CD4-positive, alpha-beta T cell treated with Interleukin-1 beta for 1 hour (primary cell): ENCODE data around the gene ASB5.
"Not testable (repeated sequence)": the region's sequence is repeated elsewhere in the genome, so short reads cannot be mapped to it uniquely, and the experiment has no call there.

Source experiments
- DNase-seq, 2 donors: peaks; one replicate each; pipeline ENCODE4 v3.0.0-alpha.2; 2020 to 2022

Gene ASB5

GRCh38 chr4:176268963-176269362 lies at the start of gene ASB5:
ASB5 (minus strand) TSS chr4:176269222; CDS start chr4:176269108, 114 bp downstream.
- no peak for DNase-seq

DNA sequence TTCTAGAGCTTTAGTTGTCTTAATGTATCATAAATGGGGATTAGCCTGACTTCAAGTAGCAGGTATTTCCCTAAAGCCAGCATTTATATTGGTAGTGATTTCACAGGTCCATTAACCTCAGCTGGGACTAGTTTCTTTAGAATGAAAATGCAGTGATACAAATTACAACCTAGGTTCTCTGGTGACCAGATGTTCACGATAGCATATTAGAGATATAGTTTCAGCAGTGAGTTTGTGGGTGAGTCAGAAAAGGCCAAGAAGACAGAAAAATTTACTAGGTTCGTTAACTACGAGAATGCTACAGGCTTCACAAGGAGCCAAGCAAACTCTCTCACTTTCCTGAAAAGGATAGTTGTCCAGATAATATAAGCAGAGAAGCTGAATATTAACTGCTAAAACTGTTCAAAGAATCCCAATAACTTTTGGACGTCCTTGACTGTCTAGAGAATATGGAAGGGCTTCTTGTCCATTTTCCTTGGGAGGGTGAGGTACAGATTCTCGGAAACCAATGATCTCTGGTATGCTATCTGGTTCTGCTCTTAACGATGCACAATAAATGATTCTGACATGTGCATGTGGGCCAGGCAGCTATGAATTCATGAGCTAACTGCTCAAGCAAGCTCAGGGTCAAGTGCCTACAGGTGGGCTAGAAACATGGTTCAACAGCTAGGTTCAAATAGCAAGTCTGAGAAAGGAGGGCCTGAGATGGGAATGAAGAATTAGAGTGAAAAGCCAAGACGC lies 44.7 kb upstream of the ASB5 start:
- DNase-seq: no peak

- DNase-seq: no peak
These were observed 40.8 kb upstream of the ASB5 start for GRCh38 chr4:176309772-176310171.

GRCh38 chr4:176309046-176309445 lies 40.0 kb upstream of the ASB5 start:
- no peak for DNase-seq

GRCh38 chr4:176308441-176308840 lies 39.4 kb upstream of the ASB5 start:
- DNase-seq: no peak

DNA sequence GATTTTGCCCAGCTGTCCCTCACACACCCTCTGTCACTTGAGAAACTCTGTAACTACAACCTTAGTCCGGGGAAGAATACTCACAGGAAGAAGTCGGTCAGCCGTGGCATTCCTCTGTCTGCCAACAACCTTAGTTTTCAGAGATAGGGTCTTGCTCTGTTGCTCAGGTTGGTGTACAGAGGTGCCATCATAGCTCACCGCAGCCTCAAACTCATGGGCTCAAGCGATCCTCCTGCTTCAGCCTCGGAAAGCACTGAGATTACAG lies 38.6 kb upstream of the ASB5 start:
- DNase-seq: no peak

DNA sequence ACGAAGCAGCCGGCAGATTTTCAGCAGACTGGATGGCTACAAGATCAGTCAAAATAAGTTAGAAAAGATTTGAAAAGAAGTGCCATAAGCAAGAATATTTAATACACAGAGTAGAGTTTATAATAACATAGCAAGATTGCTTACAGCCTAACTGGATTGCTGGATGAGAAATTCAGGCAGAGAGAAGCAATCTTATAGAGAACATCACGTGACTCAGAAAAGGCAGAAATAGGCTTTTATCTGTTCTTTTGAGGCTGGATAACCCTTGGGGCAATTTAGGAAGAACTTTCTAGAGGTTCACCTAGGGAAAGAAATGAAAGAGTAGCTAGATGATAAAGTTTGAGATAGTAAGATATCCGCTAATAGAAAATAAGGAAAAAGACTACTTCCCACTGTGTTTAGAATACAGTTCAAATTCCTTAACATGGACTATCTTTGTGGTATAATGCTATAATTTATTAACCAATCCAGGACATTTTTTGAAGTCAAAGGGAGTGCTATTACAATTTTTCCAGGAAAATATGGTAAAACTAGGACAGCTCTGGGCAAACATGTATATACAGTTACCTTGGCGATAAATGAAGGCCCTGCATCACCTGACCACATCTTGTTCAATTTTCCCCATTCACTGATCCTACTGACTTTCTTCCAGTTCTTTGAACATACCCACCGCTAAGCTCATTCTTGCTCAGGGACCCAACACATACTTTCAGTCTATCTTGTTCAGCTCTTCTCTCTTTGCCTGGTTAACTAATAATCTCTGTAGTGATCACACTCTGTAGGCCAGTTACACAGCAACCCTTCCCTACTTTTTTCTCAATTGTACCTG lies 38.0 kb upstream of the ASB5 start:
- no peak for DNase-seq

- no peak for DNase-seq
These were observed 34.9 kb upstream of the ASB5 start for GRCh38 chr4:176303938-176304337.

DNA sequence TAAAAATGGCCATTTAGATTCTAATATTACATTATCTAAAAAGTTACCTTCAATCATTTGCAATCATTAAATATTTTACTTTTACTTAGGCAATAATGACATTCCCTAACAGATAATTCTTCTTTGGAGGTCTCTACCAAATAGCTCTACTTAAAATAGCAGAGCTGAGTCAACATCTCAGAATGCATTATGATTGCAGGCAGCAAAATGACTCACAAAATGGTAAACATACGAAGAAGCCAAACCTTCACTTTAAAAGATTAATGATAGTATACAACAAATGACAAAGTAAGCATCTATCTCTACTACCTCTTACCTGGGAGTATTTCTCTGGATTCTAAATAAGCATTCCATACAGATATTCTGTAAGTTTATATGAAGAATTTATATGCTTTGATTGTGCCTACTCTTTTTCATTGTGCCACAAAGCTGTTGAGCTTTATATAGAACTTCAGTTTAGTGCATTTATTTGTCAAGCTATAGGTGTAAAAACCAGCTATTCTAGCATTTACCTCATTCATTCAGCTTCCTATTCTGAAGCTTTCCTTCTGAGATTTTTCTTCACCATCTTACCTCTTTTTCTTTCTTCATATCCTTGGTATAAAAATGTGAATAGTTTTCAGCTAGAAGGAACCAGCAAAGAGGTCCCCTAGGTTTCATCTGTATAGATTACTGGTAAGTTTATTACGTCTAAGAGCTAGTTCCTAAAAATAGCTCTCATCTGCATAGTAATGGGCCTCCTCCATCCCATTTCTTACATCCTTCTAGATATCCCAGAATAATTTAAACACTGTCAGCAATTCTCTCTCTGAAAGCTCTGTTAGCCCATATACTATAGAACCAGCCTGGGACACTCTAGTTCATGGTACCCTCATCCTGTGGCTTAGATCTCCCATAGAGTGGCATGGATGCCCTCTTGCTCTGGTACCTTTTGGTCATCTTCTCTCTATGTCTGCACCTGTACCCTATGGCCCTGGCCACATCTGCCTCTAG lies 33.6 kb upstream of the ASB5 start:
- no peak for DNase-seq

DNA sequence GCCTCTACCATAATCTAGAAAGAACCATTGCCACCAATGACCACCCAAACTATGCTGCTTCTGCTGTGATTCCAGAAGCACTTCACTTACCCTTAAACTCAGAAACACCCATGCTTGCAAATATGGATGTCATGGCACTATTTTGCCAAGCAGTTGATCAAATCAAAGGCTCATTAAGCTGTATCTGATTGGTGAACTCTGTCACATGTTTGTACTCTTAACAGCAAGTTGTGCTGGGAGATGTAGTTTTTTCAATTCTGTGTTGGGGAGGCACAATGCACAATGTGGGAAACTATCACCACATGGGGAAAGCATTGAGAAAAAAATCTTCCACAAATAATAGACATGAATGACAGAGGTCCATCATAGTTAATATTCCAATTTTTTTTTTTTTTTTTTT lies 31.5 kb upstream of the ASB5 start:
- DNase-seq: no peak

- no peak for DNase-seq
These were observed 31.0 kb upstream of the ASB5 start for GRCh38 chr4:176300036-176300435.

DNA sequence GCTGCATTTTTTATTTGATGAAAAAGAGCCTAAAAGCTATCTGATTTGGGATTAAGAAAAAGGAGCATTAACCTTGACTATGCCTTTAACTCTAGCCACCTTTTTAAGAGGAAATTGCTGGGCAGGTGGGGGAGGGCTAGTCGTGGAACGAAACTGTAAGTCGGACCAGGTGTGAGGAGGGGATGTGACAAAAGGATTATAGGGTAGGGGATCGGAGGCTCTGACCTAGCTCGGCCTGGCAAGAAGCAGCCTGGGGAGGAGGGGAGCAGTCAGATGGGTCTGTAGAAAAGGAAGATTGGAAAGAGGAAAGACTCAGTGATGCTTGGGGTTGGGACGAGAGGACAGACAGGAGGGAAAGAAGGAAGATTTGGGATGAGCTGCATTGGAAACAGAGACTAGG lies 29.6 kb upstream of the ASB5 start:
- no peak for DNase-seq

DNA sequence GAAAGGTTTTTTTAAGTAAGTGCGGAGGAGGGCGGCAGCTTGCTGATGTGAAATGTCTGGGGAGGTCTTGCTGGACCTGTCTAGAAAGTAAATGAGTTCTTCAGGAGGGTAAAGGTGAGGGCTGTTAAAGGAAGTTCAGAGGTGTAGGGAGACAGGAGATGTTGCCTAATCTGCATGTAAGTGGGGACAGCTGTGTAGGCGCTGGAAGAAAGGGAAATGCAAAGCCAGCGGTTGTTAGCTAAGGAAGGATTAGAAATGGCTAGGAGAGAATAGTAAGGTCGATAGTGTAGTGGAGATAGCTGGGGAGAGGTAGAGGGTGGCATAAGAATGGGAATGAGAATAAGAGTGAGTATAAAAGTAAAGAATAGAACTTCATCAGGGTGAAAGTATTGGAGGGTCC lies 26.9 kb upstream of the ASB5 start:
- DNase-seq: not testable (repeated sequence)

DNA sequence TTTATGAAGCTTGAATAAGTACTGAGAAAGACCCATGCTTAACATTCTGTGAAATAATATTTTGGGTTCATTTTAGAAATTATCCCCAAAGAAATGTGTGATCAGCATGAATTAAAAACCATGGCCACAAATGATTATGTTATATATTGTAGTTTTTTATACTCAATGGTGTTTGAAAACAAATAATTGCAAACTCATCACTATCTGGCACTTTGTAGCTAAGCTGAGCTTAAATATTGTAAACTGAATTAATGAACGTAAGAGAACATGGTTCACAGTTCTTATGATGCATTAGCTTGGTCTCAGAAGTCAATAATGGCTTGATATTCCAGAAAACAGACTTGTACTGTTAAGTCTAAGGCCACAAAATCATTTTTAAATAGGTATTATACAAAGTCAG lies 24.6 kb upstream of the ASB5 start:
- no peak for DNase-seq

DNA sequence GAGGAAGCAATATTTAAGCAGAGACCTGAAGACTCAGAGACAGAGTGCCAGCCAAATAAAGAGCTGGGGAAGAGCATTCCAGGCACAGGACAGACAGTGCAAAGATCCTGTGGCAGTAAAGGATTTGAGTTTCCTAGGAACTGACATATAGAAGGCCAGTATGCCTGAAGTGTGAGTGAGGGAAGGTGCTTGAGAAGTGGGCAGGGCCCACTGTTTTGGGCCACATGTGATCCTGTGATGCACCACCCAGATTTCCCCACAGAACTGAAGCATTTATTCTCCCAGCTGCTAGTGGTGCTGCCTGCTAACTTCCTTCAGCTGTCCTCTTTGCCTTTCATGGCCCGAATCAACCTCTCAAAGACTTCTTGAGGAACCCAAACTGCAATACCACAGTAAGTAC lies 23.9 kb upstream of the ASB5 start:
- DNase-seq: no peak

- DNase-seq: no peak
These were observed 22.7 kb upstream of the ASB5 start for GRCh38 chr4:176291748-176292147.

GRCh38 chr4:176290520-176290919 lies 21.5 kb upstream of the ASB5 start:
- DNase-seq: no peak

- no peak for DNase-seq
These were observed 20.5 kb upstream of the ASB5 start for GRCh38 chr4:176289561-176289960.

DNA sequence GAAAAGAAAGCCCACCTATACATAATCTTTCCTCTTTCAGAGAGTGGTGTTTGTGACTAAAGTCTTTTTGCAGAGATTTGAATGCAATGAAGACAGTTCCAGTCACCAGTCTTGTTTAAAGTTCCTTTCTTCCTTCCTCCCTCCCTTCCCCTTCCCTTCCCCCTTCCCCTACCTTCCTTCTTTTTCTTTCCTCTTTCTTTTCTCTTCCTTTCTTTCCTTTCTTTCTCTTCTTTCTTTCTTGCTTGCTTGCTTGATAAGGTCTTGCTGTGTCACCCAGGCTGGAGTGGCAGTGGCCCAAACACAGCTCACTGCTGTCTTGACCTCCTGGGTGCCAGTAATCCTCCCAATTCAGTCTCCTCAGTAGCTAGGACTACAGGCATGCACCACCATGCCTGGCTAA lies 19.0 kb upstream of the ASB5 start:
- DNase-seq: no peak

GRCh38 chr4:176287546-176287945 lies 18.5 kb upstream of the ASB5 start:
- no peak for DNase-seq

GRCh38 chr4:176286728-176287127 lies 17.7 kb upstream of the ASB5 start:
- DNase-seq: no peak

DNA sequence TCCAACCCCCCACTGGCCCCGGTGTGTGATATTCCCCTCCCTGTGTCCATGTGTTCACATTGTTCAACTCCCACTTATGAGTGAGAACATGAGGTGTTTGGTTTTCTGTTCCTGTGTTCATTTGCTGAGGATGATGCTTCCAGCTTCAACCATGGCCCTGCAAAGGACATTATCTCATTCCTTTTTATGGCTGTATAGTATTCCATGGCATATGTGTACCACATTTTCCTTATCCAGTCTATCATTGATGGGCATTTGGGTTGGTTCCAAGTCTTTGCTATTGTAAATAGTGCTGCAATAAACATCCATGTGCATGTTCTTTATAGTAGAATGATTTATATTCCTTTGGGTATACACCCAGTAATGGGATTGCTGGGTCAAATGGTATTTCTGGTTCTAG lies 10.5 kb upstream of the ASB5 start:
- DNase-seq: not testable (repeated sequence)

DNA sequence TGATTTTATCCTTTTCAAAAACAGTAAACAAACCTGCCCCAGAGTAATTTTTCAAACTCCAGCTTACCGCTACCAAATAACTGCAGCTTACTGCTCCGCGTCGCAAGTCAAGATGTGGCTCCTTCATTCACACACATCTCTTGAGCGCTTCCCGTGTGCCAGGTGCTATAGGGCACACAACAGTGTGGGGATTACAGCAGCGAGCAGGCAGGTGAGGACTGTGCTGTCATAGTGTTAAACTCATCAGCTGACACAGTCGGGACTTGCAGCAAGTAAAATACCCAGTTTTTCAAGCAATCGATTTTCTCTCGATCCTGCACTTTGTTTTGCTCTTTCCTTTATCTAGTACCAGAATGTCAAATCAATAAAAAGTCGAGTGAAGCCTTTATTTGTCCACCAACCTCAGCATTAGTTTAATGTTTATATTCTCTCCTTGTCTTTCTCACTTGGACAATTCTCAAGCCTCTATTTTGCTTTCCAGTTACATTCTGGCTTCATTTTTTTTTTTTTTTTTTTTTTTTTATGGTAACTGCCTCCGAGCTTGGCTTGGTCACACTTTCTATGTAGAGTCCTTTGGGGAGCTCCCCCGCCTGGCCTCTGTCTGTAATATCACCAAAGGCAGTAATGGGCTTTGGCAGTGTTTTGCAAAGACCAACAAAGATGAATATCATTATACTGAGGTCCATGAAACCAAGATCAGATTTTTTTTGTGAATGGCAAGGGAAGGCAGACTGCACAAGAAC lies 8.3 kb upstream of the ASB5 start:
- peak in 1 of 2 donors; percentile 4 for DNase-seq
